NCI-H1092 treated with DMSO at 0.1 percent for 48 hours (cell line): ENCODE results near the gene MAP2K3.

Source experiments
- DNase-seq: peaks from one replicate; lab custom pipeline; 2025; lab: John Stamatoyannopoulos, UW

MAP2K3 gene

GRCh38 chr17:21352221-21352980 is 67.9 kb downstream of the MAP2K3 start:
- DNase-seq: no peak

GRCh38 chr17:21352981-21353265 is 68.4 kb downstream of the MAP2K3 start:
- no peak for DNase-seq

GRCh38 chr17:21353326-21354010 is 69.0 kb downstream of the MAP2K3 start:
- DNase-seq: no peak

GRCh38 chr17:21354796-21355385 is 70.4 kb downstream of the MAP2K3 start:
- no peak for DNase-seq

- no peak for DNase-seq
These were observed 71.1 kb downstream of the MAP2K3 start for GRCh38 chr17:21355586-21355985.

GRCh38 chr17:21356537-21357127 is 72.1 kb downstream of the MAP2K3 start:
- no peak for DNase-seq

GRCh38 chr17:21357281-21357680 is 72.8 kb downstream of the MAP2K3 start:
- peak; percentile 53 for DNase-seq

GRCh38 chr17:21357696-21358656 is 73.5 kb downstream of the MAP2K3 start:
- DNase-seq: peak; percentile 36

GRCh38 chr17:21358682-21359482 is 74.4 kb downstream of the MAP2K3 start:
- DNase-seq: no peak

GRCh38 chr17:21359483-21359840 is 75.0 kb downstream of the MAP2K3 start:
- no peak for DNase-seq

- no peak for DNase-seq
These were observed 75.5 kb downstream of the MAP2K3 start for GRCh38 chr17:21360048-21360447.

- no peak for DNase-seq
These were observed 76.7 kb downstream of the MAP2K3 start for GRCh38 chr17:21361020-21361809.

- DNase-seq: no peak
These were observed 77.9 kb downstream of the MAP2K3 start for GRCh38 chr17:21362331-21362931.

GRCh38 chr17:21363776-21364642 is 79.5 kb downstream of the MAP2K3 start:
- DNase-seq: no peak
